OCI-LY7 (cell line): Measurements from ENCODE around the gene THRA. TPM values are rescaled to one million over a fixed set of nuclear protein-coding genes. Genes with fewer than 3 reads are reported as not detected.
A peak's percentile ranks its signal among the peaks of the same experiment; 100 is the strongest.

ENCODE experiments used
- BruUV-seq: library from RNA; stranded (reverse); fragments of 400-500 nt; replicated peaks from 2 replicates; lab custom pipeline; 2021; lab: Mats Ljungman, UMichigan
- CTCF ChIA-PET: fragments of 300-600 bp; sonication (Branson Sonifier 250); formaldehyde crosslinking; loops from one replicate; lab custom pipeline; 2022; ENCODE audit warnings: antibody characterized with exemption; ENCODE audit not compliant: unreplicated experiment; lab: Charles Lee
- POLR2A ChIA-PET: fragments of 300-600 bp; sonication (Branson Sonifier 250); formaldehyde crosslinking; loops from one replicate; lab custom pipeline; 2022; ENCODE audit warnings: antibody characterized with exemption; lab: Charles Lee
- DNase-seq: peaks from one replicate; pipeline ENCODE4 v3.0.0-alpha.2; 2015; ENCODE audit warnings: low spot score
- H2AFZ ChIP-seq: fragments of 200-600 bp; sonication (generic), shearing (Covaris generic); 2 replicates; pipeline ENCODE4 v1.6.1; 2014; ENCODE audit warnings: mild to moderate bottlenecking, antibody characterized with exemption, low read length, moderate library complexity
- H3K27ac ChIP-seq: fragments of 200-600 bp; sonication (generic); 2 replicates; pipeline ENCODE4 v1.5.1; 2014; ENCODE audit warnings: mixed run types, low read depth, mild to moderate bottlenecking, moderate library complexity, low read length, inconsistent platforms; ENCODE audit not compliant: poor library complexity, severe bottlenecking
- H3K36me3 ChIP-seq: fragments of 200-600 bp; sonication (generic); 2 replicates; pipeline ENCODE4 v1.6.1; 2014; ENCODE audit warnings: mild to moderate bottlenecking, antibody characterized with exemption, low read length, moderate library complexity, mixed read lengths; ENCODE audit not compliant: insufficient read depth
- H3K4me1 ChIP-seq: fragments of 200-600 bp; sonication (generic); 2 replicates; pipeline ENCODE4 v1.5.1; 2014; ENCODE audit warnings: mild to moderate bottlenecking, low read length; ENCODE audit not compliant: insufficient read depth, poor library complexity, severe bottlenecking
- H3K4me2 ChIP-seq: fragments of 200-600 bp; sonication (generic); 2 replicates; pipeline ENCODE4 v1.6.1; 2014; ENCODE audit warnings: mild to moderate bottlenecking, low read length
- H3K4me3 ChIP-seq: fragments of 200-600 bp; sonication (generic); 2 replicates; pipeline ENCODE4 v1.5.1; 2014; ENCODE audit warnings: mild to moderate bottlenecking, low read depth, low read length; ENCODE audit not compliant: poor library complexity, severe bottlenecking
- H3K79me2 ChIP-seq: fragments of 200-600 bp; sonication (generic); 2 replicates; pipeline ENCODE4 v1.6.1; 2016; ENCODE audit warnings: low read depth, mild to moderate bottlenecking, low read length, moderate library complexity, mixed read lengths; ENCODE audit not compliant: insufficient read depth
- H3K9me2 ChIP-seq: fragments of 200-600 bp; sonication (generic); 2 replicates; pipeline ENCODE4 v1.6.1; 2016; ENCODE audit warnings: mild to moderate bottlenecking, low read length, mixed read lengths; ENCODE audit not compliant: insufficient read depth
- H3K9me3 ChIP-seq: fragments of 200-600 bp; sonication (generic); 2 replicates; pipeline ENCODE4 v1.6.1; 2014; ENCODE audit warnings: mild to moderate bottlenecking, mixed run types, low read length, mixed read lengths
- H4K20me1 ChIP-seq: fragments of 200-600 bp; sonication (generic); 2 replicates; pipeline ENCODE4 v1.6.1; 2014; ENCODE audit warnings: mild to moderate bottlenecking, antibody characterized with exemption, low read length, moderate library complexity, mixed read lengths; ENCODE audit not compliant: insufficient read depth
- EZH2phosphoT487 ChIP-seq: fragments of 200-600 bp; sonication (generic); IDR thresholded peaks from 2 replicates; pipeline ENCODE4 v1.6.1; 2018; ENCODE audit warnings: low read depth, borderline replicate concordance, mild to moderate bottlenecking, mixed run types, antibody characterized with exemption, low read length, moderate library complexity, mixed read lengths
- intact Hi-C: fragments of 100-400 bp; cut with micrococcal nuclease; formaldehyde crosslinking; loops from one replicate; pipeline ENCODE4 v1.10.0; 2022; ENCODE audit not compliant: unreplicated experiment
- total RNA-seq, 2 experiments: library from RNA; depleted of rRNA in 1 of 2; stranded (reverse); fragments of >200 nt in 1 of 2; shearing (Covaris generic) in 1 of 2; gene quantifications; 2 replicates each; pipeline ENCODE4 v1.2.3, GENCODE V29; 2014 to 2022
- TF ChIP-seq, protein P1 (sequence below): fragments of 200-600 bp; sonication (generic); conservative IDR thresholded peaks from 2 replicates; pipeline ENCODE4 v1.5.1; 2014; ENCODE audit warnings: mild to moderate bottlenecking, antibody characterized with exemption, low read length, moderate library complexity, mixed read lengths

The THRA gene
- total RNA-seq, 2 experiments from 2014 or later = 3.9 to 9.3 TPM

DNA sequence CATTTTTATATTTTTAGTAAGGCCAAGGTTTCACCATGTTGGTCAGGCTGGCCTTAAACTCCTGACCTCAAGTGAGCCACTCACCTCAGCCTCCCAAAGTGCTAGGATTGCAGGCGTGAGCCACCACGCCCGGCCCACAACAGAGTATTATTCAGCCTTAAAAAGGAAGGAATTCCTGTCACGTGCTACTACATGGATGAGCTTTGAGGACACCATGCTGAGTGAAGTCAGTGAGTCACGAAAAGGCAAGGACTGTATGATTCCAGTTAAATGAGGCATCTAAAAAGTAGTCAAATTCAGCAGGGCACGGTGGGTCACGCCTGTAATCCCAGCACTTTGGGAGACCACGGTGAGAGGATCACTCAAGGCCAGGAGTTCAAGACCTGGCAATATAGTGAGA lies 37.9 kb upstream of the THRA start:
- intact Hi-C loops = loop anchor here (5.0 kb wide), 1 partner anchor 52 kb away; no protein-coding TSS in a partner anchor
- Histone ChIP-seq H3K4me2 (no peak overlapping the region), H3K4me3 (no peak overlapping the region), H3K9me2 (no peaks in the 10 kb centered on the region), H3K79me2 (no peaks in the 10 kb centered on the region), H2AFZ (no peak overlapping the region), H3K36me3 (peaks cover 68% of the 10 kb centered on the region), H3K27ac (no peak overlapping the region), H3K9me3 (no peaks in the 10 kb centered on the region), H3K4me1 (no peaks in the 10 kb centered on the region), H4K20me1 (no peaks in the 10 kb centered on the region)
- no peak for TF ChIP-seq EZH2phosphoT487
- TF ChIP-seq, protein P1, sequence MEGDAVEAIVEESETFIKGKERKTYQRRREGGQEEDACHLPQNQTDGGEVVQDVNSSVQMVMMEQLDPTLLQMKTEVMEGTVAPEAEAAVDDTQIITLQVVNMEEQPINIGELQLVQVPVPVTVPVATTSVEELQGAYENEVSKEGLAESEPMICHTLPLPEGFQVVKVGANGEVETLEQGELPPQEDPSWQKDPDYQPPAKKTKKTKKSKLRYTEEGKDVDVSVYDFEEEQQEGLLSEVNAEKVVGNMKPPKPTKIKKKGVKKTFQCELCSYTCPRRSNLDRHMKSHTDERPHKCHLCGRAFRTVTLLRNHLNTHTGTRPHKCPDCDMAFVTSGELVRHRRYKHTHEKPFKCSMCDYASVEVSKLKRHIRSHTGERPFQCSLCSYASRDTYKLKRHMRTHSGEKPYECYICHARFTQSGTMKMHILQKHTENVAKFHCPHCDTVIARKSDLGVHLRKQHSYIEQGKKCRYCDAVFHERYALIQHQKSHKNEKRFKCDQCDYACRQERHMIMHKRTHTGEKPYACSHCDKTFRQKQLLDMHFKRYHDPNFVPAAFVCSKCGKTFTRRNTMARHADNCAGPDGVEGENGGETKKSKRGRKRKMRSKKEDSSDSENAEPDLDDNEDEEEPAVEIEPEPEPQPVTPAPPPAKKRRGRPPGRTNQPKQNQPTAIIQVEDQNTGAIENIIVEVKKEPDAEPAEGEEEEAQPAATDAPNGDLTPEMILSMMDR = no peak
- CTCF ChIA-PET = no interaction called here
- POLR2A ChIA-PET = no interaction called here
- no TSS peak for BruUV-seq
- no peak for DNase-seq

DNA sequence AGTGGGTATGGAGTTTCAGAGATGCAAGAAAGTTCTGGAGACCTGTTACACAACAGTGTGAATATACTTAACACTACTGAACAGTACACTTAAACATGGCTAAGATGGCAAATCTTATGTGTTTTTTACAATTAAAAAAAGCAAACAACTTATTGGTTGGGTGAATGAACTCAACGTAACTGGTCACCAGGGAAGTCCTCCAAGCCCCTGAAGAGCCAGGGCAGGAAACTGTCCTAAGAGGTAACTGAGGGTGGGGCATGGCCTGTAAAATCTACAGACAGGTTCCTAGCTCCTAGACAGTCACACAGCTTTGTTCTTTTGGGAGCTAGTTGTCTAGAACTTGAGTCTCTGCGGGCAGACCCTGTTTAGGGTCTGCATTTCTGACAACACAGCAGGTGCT lies 37.2 kb upstream of the THRA start:
- Histone ChIP-seq H3K9me2 (no peaks in the 10 kb centered on the region), H3K79me2 (no peaks in the 10 kb centered on the region), H3K4me3 (no peak overlapping the region), H3K9me3 (no peaks in the 10 kb centered on the region), H3K4me1 (no peaks in the 10 kb centered on the region), H4K20me1 (no peaks in the 10 kb centered on the region), H3K27ac (no peak overlapping the region), H2AFZ (no peak overlapping the region), H3K4me2 (no peak overlapping the region), H3K36me3 (peaks cover 68% of the 10 kb centered on the region)
- no peak for DNase-seq
- intact Hi-C loops = loop anchor here (5.0 kb wide), 1 partner anchor 52 kb away; no protein-coding TSS in a partner anchor
- CTCF ChIA-PET = interaction anchor here (1.3 kb wide), 1 partner anchor 15 kb away, joined by 3 read pairs; no protein-coding TSS in a partner anchor
- POLR2A ChIA-PET = interaction anchor here (0.5 to 0.6 kb wide), 3 partner anchors 41 to 236 kb away, joined by 4 to 11 read pairs (median 4); no protein-coding TSS in a partner anchor
- no peak for TF ChIP-seq EZH2phosphoT487
- TF ChIP-seq, protein P1 = no peak
- BruUV-seq = TSS peak; percentile 28
